NCI-H2081 (cell line): ENCODE data around the gene GOLPH3.
"Not testable (repeated sequence)": the region's sequence is repeated elsewhere in the genome, so short reads cannot be mapped to it uniquely, and the experiment has no call there.

ENCODE experiments used
- DNase-seq, 2 experiments: peaks; one replicate each; lab custom pipeline; 2025; lab: John Stamatoyannopoulos, UW

The GOLPH3 gene

DNA sequence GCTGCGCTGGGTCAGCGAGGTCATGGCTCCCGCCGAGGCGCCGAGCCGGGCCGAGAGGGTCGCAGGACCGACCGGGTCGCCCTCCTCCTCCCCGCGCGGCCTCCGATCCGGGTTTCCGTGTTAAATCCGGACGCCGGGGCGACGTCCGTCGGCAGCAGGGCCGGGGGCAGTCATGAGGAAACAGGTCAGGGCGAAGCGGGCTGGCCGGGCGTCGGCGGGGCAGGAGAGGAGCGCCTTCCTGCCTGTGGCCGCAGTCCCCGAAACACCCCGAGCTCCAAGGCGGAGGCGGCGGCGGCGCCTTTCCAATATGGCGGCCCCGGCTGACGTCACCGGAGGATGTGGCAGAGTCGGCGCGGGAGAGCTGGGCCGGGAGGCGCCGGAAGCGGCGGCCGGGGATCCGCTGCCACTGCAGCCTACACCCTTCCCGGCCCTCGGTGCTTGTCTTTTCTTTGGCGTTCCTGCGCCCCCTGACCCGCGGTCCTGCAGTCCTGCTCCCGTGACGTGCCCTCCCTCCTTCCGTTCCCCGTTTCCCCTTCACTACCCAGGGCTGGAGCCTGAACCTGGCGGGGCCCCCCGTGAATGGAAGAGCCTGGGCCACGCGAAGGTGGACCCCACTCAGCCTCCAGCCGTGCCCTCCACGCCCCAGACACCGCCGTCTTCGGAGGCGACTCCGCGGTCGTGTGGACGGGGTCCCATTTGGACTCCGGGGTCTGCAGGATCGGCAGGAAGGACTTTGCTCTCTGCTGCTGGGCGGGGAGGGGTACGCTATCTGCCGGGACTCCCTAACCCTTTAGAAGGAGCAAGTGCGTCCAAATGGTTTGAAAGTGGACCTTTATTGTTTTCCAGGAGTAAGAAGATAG lies at the start of gene GOLPH3:
TSS of gene GOLPH3 (minus strand) at position 309 of the 860 bp plus-strand sequence. CDS start at position 24, 285 bp downstream.
- peak; percentile 96 to 97 for DNase-seq

- peak; percentile 38 to 80 for DNase-seq
These were observed 48.8 kb upstream of the GOLPH3 start for GRCh38 chr5:32222723-32223470.

GRCh38 chr5:32217886-32218396 lies 43.8 kb upstream of the GOLPH3 start:
- DNase-seq: no peak

DNA sequence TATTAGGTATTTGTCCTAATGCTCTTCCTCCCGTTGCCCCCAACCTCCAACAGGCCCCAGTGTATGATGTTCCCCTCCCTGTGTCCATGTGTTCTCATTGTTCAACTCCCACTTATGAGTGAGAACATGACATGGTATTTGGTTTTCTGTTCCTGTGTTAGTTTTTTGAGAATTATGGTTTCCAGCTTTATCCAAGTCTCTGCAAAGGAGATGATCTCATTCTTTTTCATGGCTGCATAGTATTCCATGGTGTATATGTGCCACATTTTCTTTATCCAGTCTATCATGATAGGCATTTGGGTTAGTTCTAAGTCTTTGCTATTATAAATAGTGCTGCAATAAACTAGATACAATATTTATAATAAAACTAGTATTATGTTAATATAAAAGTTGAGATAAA lies 40.2 kb upstream of the GOLPH3 start:
- not testable (repeated sequence) for DNase-seq

GRCh38 chr5:32210151-32210550 lies 36.0 kb upstream of the GOLPH3 start:
- no peak for DNase-seq

DNA sequence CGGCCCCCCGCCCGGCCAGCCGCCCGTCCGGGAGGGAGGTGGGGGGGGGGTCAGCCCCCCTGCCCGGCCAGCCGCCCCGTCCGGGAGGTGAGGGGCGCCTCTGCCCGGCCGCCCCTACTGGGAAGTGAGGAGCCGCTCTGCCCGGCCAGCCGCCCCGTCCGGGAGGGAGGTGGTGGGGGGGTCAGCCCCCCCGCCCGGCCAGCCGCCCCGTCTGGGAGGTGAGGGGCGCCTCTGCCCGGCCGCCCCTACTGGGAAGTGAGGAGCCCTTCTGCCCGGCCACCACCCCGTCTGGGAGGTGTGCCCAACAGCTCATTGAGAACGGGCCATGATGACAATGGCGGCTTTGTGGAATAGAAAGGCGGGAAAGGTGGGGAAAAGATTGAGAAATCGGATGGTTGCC lies 34.7 kb upstream of the GOLPH3 start:
- DNase-seq: not testable (repeated sequence)

DNA sequence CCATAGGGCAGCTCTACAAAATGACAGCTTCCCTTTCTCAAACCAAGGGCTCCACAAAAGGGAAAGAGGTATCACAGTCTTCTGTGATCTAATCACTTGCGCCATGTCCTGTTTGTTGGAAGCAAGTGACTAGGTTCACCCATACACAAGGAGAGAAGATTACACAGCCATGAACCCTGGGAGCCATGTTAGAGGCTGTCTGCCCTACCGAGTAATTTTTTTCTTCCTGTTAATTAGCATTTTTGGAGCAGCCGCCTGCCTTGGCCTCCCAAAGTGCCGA lies 33.2 kb upstream of the GOLPH3 start:
- DNase-seq: no peak

DNA sequence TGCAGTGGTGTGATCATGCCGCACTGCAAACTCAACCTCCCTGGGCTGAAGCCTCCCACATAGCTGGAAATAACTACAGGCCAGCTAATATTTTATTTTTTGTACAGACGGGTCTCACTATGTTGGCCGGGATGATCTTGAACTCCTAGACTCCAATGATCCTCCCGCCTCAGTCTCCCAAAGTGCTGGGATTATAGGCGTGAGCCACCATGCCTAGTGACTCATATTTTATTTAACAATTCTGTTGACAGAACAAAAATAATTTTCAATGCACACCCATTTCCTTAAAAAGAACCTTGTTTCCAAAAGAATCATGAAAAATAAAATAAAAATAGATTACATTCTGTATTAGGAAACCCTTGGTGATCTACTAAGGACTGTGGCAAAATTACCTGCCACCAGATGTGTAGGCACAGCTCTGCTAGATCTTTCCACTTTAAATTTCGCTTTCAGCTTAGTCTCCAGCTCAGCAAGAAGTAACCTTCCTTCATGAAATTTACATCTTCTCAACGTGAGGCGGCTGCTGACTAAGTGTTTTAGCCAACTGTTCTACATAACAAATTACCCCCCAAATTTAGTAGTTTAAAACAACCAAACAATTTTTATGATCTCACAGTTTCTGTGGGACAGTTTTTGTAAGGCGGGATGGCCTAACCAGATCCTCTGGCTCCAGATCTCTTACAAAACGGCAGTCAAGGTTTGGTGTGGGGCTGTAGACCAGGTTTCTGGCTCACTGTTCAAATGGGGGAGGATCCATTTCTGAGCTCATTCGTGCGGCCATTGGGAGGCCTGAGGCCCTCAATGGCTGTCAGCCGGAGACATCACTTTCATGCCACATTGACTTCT lies 32.6 kb upstream of the GOLPH3 start:
- no peak for DNase-seq

DNA sequence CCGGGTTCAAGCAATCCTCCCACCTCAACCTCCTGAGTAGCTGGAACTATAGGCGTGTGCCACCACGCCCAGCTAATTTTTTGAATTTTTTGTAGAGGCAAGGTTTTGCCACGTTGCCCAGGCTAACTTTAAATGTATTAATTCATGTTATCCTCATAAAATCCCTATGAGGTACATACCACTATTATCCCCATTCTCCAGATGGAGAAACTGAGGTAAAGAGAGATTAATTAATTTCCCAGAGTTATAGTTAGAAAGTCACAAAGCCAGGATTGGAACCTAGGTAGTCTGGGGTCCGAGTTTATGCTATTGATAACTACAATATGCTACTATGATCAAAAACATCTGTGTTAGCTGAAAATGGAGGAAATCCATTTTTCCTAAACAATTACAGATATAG lies 31.9 kb upstream of the GOLPH3 start:
- DNase-seq: no peak

- DNase-seq: no peak
These were observed 28.3 kb upstream of the GOLPH3 start for GRCh38 chr5:32202394-32202793.

DNA sequence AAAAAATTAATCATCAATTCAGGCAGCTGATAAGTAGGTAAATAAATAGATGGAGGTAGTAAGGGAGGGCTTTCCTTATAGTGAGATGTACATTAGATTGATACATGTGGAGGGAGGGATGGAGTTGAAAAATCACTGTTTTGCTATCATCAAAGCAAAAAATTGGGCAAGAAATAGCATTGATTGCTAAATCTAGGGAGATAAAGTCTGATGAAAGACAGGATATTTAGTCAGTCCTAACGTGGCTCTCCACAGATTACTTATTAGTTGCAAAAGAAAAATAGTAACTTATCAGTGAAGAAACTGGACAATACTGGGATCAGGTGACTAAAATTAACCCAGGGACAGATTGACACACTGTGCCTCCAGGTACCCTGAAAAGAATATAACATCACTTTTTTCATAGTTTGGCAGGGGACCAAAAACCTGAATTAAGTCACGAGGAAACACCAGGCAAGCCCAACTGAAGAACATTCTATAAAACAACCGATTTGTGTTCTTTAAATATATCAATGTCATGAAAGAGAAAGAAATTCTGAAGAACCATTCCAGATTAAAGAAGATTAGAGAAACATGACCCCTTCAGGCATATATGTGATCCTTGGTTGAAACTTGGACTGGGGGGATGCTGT lies 27.1 kb upstream of the GOLPH3 start:
- DNase-seq: no peak

DNA sequence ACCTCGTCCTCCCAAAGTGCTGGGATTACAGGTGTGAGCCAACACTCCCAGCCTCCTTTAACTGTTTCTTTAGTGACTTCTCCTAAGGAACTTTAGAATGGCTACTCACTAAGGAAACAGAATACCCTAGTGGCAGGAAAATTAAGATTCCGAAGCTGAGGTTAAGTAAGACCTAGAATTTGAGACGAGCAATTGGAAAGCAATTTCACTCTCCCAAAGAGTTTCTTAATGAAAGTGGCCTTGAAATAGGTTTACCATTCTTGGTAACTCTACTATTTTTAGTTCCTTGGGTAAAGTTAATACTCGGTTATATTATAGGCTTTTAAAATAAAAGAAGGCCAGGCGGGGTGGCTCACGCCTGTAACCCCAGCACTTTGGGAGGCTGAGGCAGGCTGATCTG lies 22.9 kb upstream of the GOLPH3 start:
- DNase-seq: no peak

GRCh38 chr5:32195265-32195664 lies 21.1 kb upstream of the GOLPH3 start:
- no peak for DNase-seq

GRCh38 chr5:32193591-32193990 lies 19.5 kb upstream of the GOLPH3 start:
- DNase-seq: peak; percentile 100

DNA sequence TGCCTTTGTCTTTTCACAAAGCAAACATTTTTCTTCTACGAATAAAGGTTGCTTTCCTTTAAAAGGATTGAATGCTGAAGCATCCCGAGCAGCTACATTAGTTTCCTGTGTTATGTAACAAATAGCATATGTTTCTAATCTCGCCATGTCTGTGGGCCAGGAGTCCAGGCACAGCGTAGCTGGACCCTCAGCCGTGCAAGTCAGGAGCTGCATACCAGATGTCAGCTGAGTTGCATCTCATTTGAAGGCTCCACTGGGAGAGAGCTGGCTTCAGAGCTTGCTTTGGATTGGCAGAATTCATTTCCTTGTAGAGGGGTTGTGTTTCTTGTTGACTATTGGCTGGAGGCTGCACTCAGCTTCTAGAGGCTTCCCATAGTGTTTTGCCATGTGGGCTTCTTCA lies 16.0 kb upstream of the GOLPH3 start:
- DNase-seq: no peak

DNA sequence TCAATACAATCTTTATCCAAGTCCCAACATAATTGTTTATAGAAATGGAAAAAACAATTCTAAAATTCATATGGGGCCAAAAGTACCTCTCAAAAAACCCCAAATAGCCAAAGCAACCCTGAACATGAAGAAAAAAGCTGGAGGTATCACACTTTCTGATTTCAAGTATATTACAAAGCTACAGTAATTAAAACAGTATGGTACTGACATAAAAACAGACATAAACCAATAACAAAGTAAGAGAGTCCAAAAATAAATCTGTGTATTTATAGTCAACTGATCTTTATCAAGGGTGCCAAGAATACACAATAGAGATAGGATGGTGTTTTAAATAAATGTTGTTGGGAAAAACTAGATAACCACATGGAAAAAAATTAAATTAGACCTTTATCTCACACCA lies 13.6 kb upstream of the GOLPH3 start:
- DNase-seq: no peak

- no peak for DNase-seq
These were observed 8.4 kb upstream of the GOLPH3 start for GRCh38 chr5:32182463-32183063.

DNA sequence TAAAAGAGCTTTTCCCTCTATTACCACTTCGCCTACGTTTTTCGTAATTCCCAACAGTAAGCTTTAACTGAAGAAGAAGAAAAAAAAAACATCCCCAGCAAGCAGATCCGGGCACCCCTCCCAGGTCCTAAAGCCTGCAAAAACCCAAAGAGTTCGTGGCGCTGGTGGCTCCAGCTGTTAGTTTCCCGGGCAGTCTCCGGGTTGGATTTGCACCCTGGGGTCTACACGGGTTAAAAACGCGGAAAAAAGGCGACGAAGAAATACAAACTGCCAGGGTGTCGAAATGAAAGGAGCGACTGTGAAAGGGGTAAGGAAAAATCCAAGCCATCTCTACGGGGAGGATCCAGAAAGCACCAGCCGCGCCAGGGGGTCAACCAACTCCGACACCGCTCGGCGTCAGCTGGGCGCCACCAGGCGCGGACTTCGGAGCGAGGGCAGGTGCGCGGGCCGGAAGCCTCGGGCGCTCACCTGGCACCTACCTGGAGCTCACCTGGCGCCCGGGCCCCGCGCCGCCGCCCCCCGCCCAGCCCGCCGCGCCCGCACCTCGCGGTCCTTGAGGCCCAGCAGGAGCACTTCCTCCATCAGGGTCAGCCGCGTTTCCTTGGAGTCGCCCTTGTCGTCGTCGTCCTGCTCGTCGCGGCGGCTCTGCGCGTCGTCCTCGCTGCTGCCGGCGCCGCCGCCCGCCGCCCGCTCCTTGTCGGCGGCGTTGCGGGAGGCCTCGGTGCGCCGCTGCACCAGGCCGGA lies 680 bp downstream of the GOLPH3 start:
- peak; percentile 93 to 95 for DNase-seq

DNA sequence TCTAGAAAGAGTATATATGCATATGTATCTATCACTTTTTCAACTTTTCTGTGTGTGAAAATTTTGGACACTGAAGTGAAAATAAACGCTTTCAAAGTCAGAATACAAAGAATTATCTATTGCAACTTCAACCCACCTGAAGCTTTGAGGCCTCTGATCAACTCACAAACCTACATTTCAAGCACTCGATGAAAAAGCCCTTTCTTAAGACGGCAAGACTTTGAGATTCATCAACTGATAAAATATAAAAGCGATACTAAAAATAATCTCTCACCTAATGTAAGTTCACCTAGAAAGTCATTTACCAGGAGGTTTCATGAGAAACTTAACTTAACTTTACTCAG lies 1.2 kb downstream of the GOLPH3 start:
- DNase-seq: no peak

GRCh38 chr5:32172186-32172911 lies 1.8 kb downstream of the GOLPH3 start:
- peak; percentile 21 to 49 for DNase-seq
